ENCODE data around the gene PSMD9.
"Not testable (repeated sequence)": the region's sequence is repeated elsewhere in the genome, so short reads cannot be mapped to it uniquely, and the experiment has no call there.

GRCh38 chr12:121885129-121885528 lies 3.5 kb upstream of the PSMD9 start:
- TF ChIP-seq, protein P1, sequence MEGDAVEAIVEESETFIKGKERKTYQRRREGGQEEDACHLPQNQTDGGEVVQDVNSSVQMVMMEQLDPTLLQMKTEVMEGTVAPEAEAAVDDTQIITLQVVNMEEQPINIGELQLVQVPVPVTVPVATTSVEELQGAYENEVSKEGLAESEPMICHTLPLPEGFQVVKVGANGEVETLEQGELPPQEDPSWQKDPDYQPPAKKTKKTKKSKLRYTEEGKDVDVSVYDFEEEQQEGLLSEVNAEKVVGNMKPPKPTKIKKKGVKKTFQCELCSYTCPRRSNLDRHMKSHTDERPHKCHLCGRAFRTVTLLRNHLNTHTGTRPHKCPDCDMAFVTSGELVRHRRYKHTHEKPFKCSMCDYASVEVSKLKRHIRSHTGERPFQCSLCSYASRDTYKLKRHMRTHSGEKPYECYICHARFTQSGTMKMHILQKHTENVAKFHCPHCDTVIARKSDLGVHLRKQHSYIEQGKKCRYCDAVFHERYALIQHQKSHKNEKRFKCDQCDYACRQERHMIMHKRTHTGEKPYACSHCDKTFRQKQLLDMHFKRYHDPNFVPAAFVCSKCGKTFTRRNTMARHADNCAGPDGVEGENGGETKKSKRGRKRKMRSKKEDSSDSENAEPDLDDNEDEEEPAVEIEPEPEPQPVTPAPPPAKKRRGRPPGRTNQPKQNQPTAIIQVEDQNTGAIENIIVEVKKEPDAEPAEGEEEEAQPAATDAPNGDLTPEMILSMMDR (IDR thresholded peaks at IDR 0.05) = not testable (repeated sequence)
- TF ChIP-seq POLR2A, POLR2AphosphoS5 (IDR thresholded peaks at IDR 0.05): not testable (repeated sequence)
